Astrocyte (in vitro differentiated cells and primary cell): ENCODE measurements around the gene CXXC4. TPM values are rescaled to one million over a fixed set of nuclear protein-coding genes. Genes with fewer than 3 reads are reported as not detected.

Experiments
- DNase-seq: peaks from one replicate; pipeline ENCODE4 v3.0.0-alpha.2; 2010; ENCODE audit warnings: low read depth
- FAIRE-seq: peaks from 2 replicates; lab custom pipeline; 2011; peaks lifted over from hg19 to GRCh38; lab: Jason Lieb, UNC
- H2AFZ ChIP-seq: 2 replicates; pipeline ENCODE4 v1.6.0; 2012; ENCODE audit warnings: low read depth, low read length, inconsistent platforms
- H3K27ac ChIP-seq: 2 replicates; pipeline ENCODE4 v1.5.1; 2011; ENCODE audit warnings: low read depth, low read length, inconsistent platforms
- H3K27me3 ChIP-seq: 2 replicates; pipeline ENCODE4 v1.6.0; 2011; ENCODE audit warnings: low read length, inconsistent platforms; ENCODE audit not compliant: insufficient read depth
- H3K36me3 ChIP-seq: 2 replicates; pipeline ENCODE4 v1.5.1; 2011; ENCODE audit warnings: low read length, inconsistent platforms; ENCODE audit not compliant: insufficient read depth
- H3K4me1 ChIP-seq: 2 replicates; pipeline ENCODE4 v1.5.1; 2011; ENCODE audit warnings: low read length, inconsistent platforms; ENCODE audit not compliant: insufficient read depth
- H3K4me2 ChIP-seq: 2 replicates; pipeline ENCODE4 v1.6.0; 2012; ENCODE audit warnings: low read length, inconsistent platforms
- H3K4me3 ChIP-seq: 2 replicates; pipeline ENCODE4 v1.5.1; 2011; ENCODE audit warnings: low read depth, mild to moderate bottlenecking, low read length, inconsistent platforms; ENCODE audit not compliant: insufficient read depth
- H3K79me2 ChIP-seq: 2 replicates; pipeline ENCODE4 v1.6.0; 2012; ENCODE audit warnings: mild to moderate bottlenecking, low read length, inconsistent platforms; ENCODE audit not compliant: insufficient read depth
- H3K9ac ChIP-seq: 2 replicates; pipeline ENCODE4 v1.6.0; 2012; ENCODE audit warnings: mild to moderate bottlenecking, low read length, inconsistent platforms
- H3K9me3 ChIP-seq: 2 replicates; pipeline ENCODE4 v1.5.1; 2012; ENCODE audit warnings: low read depth, mild to moderate bottlenecking, low read length, inconsistent platforms; ENCODE audit not compliant: insufficient read depth
- H4K20me1 ChIP-seq: 2 replicates; pipeline ENCODE4 v1.6.0; 2012; ENCODE audit warnings: low read length, inconsistent platforms; ENCODE audit not compliant: insufficient read depth
- H3K27ac Mint-ChIP-seq: one replicate; pipeline ENCODE4 v1.8.0; 2021; ENCODE audit warnings: mild to moderate bottlenecking, mixed read lengths; ENCODE audit not compliant: unreplicated experiment
- H3K27me3 Mint-ChIP-seq: one replicate; pipeline ENCODE4 v1.8.0; 2021; ENCODE audit warnings: low read depth, mixed read lengths; ENCODE audit not compliant: unreplicated experiment
- H3K36me3 Mint-ChIP-seq: one replicate; pipeline ENCODE4 v1.8.0; 2021; ENCODE audit warnings: low read depth, mixed read lengths; ENCODE audit not compliant: unreplicated experiment
- H3K4me1 Mint-ChIP-seq: one replicate; pipeline ENCODE4 v1.8.0; 2021; ENCODE audit warnings: low read depth, mixed read lengths; ENCODE audit not compliant: unreplicated experiment
- H3K4me3 Mint-ChIP-seq: one replicate; pipeline ENCODE4 v1.8.0; 2021; ENCODE audit warnings: mild to moderate bottlenecking, moderate library complexity, mixed read lengths; ENCODE audit not compliant: unreplicated experiment
- H3K9me3 Mint-ChIP-seq: one replicate; pipeline ENCODE4 v1.8.0; 2021; ENCODE audit warnings: mild to moderate bottlenecking, mixed read lengths; ENCODE audit not compliant: unreplicated experiment
- CTCF ChIP-seq: IDR thresholded peaks from 2 replicates; pipeline ENCODE4 v1.5.1; 2011; ENCODE audit warnings: low read depth, mild to moderate bottlenecking, inconsistent platforms, low read length, moderate library complexity; ENCODE audit not compliant: insufficient read depth
- EZH2 ChIP-seq: IDR thresholded peaks from 2 replicates; pipeline ENCODE4 v1.6.1; 2012; ENCODE audit warnings: mild to moderate bottlenecking, low read length, inconsistent platforms; ENCODE audit not compliant: insufficient read depth
- total RNA-seq: library from RNA; stranded (reverse); gene quantifications from 2 replicates; pipeline ENCODE4 v1.2.1, GENCODE V29; 2021

Gene CXXC4
- total RNA-seq, 1 donor from 2014 or later: 10.6 TPM

GRCh38 chr4:104491481-104492182 is 3.1 kb downstream of the CXXC4 start:
- H3K4me1 Mint-ChIP-seq: peaks cover 23% of the 10 kb centered on the region
- H3K27ac ChIP-seq: peak overlapping the region; percentile 21
- TF ChIP-seq EZH2: no peak
- no peak for TF ChIP-seq CTCF
- peaks cover 9% of the 10 kb centered on the region for H3K4me1 ChIP-seq
- H3K9ac ChIP-seq: peak overlapping the region; percentile 73
- H2AFZ ChIP-seq: peak overlapping the region; percentile 84
- no peaks in the 10 kb centered on the region for H3K27me3 ChIP-seq
- no peaks in the 10 kb centered on the region for H3K36me3 ChIP-seq
- no peaks in the 10 kb centered on the region for H3K9me3 Mint-ChIP-seq
- no peaks in the 10 kb centered on the region for H3K9me3 ChIP-seq
- H4K20me1 ChIP-seq: no peaks in the 10 kb centered on the region
- H3K4me3 Mint-ChIP-seq: peak overlapping the region; percentile 98
- DNase-seq (peak; percentile 18), FAIRE-seq (no peak)
- peak overlapping the region; percentile 58 for H3K27ac Mint-ChIP-seq
- peak overlapping the region; percentile 73 for H3K4me3 ChIP-seq
- H3K4me2 ChIP-seq: peak overlapping the region; percentile 92
- H3K36me3 Mint-ChIP-seq: no peaks in the 10 kb centered on the region
- H3K27me3 Mint-ChIP-seq: no peaks in the 10 kb centered on the region
- H3K79me2 ChIP-seq: no peaks in the 10 kb centered on the region

GRCh38 chr4:104490770-104491480 is 3.8 kb downstream of the CXXC4 start:
- Mint-ChIP-seq H3K4me3 (peak overlapping the region; percentile 95), H3K9me3 (no peaks in the 10 kb centered on the region), H3K27me3 (no peaks in the 10 kb centered on the region), H3K4me1 (peaks cover 23% of the 10 kb centered on the region), H3K27ac (peak overlapping the region; percentile 95), H3K36me3 (no peaks in the 10 kb centered on the region)
- no peak for FAIRE-seq
- Histone ChIP-seq H3K4me3 (peak overlapping the region; percentile 73), H3K27me3 (no peaks in the 10 kb centered on the region), H3K9me3 (no peaks in the 10 kb centered on the region), H3K4me2 (peak overlapping the region; percentile 94), H2AFZ (peak overlapping the region; percentile 91), H3K9ac (peak overlapping the region; percentile 58), H4K20me1 (no peaks in the 10 kb centered on the region), H3K4me1 (peaks cover 9% of the 10 kb centered on the region), H3K79me2 (no peaks in the 10 kb centered on the region), H3K27ac (no peak overlapping the region), H3K36me3 (no peaks in the 10 kb centered on the region)
- DNase-seq: peak; percentile 43
- TF ChIP-seq CTCF (no peak), EZH2 (no peak)
